GM12878 (cell line): Measurements from ENCODE around the gene ANHX. TPM values are rescaled to one million over a fixed set of nuclear protein-coding genes. Genes with fewer than 3 reads are reported as not detected.

Source experiments
- ATF3 ChIP-seq: IDR thresholded peaks from 2 replicates; pipeline ENCODE4 v1.6.1; 2011; ENCODE audit warnings: low read depth, mild to moderate bottlenecking, low read length, moderate library complexity, borderline replicate concordance; ENCODE audit errors: extremely low read depth
- BHLHE40 ChIP-seq, 2 experiments: fragments of 450-650 bp in 1 of 2; IDR thresholded peaks; 2 replicates each; pipeline ENCODE4 v1.6.1; 2011 to 2017; ENCODE audit warnings: low read depth in 2 of 2, borderline replicate concordance in 1 of 2, improper control_type of control experiment in 1 of 2, low read length in 1 of 2, mild to moderate bottlenecking in 1 of 2
- BRCA1 ChIP-seq: IDR thresholded peaks from 2 replicates; pipeline ENCODE4 v1.6.1; 2011; ENCODE audit warnings: low read depth, low read length, improper control_type of control experiment
- CHD2 ChIP-seq: IDR thresholded peaks from 2 replicates; pipeline ENCODE4 v1.6.1; 2011; ENCODE audit warnings: low read depth, low read length, improper control_type of control experiment, borderline replicate concordance
- CREM ChIP-seq: IDR thresholded peaks from 2 replicates; pipeline ENCODE4 v1.6.1; 2014; ENCODE audit warnings: antibody characterized with exemption, low read depth
- DPF2 ChIP-seq: fragments of 450-650 bp; IDR thresholded peaks from 2 replicates; pipeline ENCODE4 v1.6.1; 2017; ENCODE audit warnings: mild to moderate bottlenecking
- E2F4 ChIP-seq: IDR thresholded peaks from 2 replicates; pipeline ENCODE4 v1.6.1; 2012; ENCODE audit warnings: low read depth, low read length, improper control_type of control experiment
- EED ChIP-seq: sonication (generic); IDR thresholded peaks from 2 replicates; pipeline ENCODE4 v1.6.1; 2016; ENCODE audit warnings: antibody characterized with exemption, low read depth
- EZH2 ChIP-seq: IDR thresholded peaks from 2 replicates; pipeline ENCODE4 v1.6.1; 2012; ENCODE audit warnings: low read depth, mild to moderate bottlenecking, control low read depth, inconsistent platforms, low read length, borderline replicate concordance; ENCODE audit not compliant: control insufficient read depth
- GATAD2B ChIP-seq: fragments of 450-650 bp; conservative IDR thresholded peaks from 2 replicates; pipeline ENCODE4 v1.6.1; 2017; ENCODE audit warnings: low read depth, mild to moderate bottlenecking, moderate library complexity
- IKZF1 ChIP-seq: fragments of 450-650 bp; conservative IDR thresholded peaks from 2 replicates; pipeline ENCODE4 v1.6.1; 2017; ENCODE audit warnings: antibody characterized with exemption, mild to moderate bottlenecking
- KLF5 ChIP-seq: fragments of 450-650 bp; IDR thresholded peaks from 2 replicates; pipeline ENCODE4 v1.6.1; 2014; ENCODE audit warnings: mild to moderate bottlenecking; ENCODE audit not compliant: partially characterized antibody
- MLLT1 ChIP-seq: fragments of 450-650 bp; IDR thresholded peaks from 2 replicates; pipeline ENCODE4 v1.6.1; 2016; ENCODE audit warnings: mild to moderate bottlenecking
- NBN ChIP-seq: fragments of 450-650 bp; IDR thresholded peaks from 2 replicates; pipeline ENCODE4 v1.6.1; 2016
- NKRF ChIP-seq: fragments of 450-650 bp; conservative IDR thresholded peaks from 2 replicates; pipeline ENCODE4 v1.6.1; 2017; ENCODE audit warnings: mild to moderate bottlenecking, moderate library complexity
- PAX5 ChIP-seq: IDR thresholded peaks from 2 replicates; pipeline ENCODE4 v1.6.1; 2011; ENCODE audit warnings: low read depth, low read length, borderline replicate concordance
- RB1 ChIP-seq: fragments of 450-650 bp; formaldehyde crosslinking; IDR thresholded peaks from 2 replicates; pipeline ENCODE4 v1.6.1; 2017; ENCODE audit warnings: mild to moderate bottlenecking, borderline replicate concordance
- RELB ChIP-seq: fragments of 450-650 bp; IDR thresholded peaks from 2 replicates; pipeline ENCODE4 v1.6.1; 2017; ENCODE audit warnings: low read depth, mild to moderate bottlenecking, moderate library complexity
- SIX5 ChIP-seq: IDR thresholded peaks from 2 replicates; pipeline ENCODE4 v1.6.1; 2011; ENCODE audit warnings: mild to moderate bottlenecking, low read depth, low read length, moderate library complexity; ENCODE audit not compliant: severe bottlenecking
- SMAD5 ChIP-seq: IDR thresholded peaks from 2 replicates; pipeline ENCODE4 v1.6.1; 2016; ENCODE audit warnings: antibody characterized with exemption, low read depth
- SRF ChIP-seq, 2 experiments: IDR thresholded peaks; 2 replicates each; pipeline ENCODE4 v1.6.1; 2011; ENCODE audit warnings: low read depth in 2 of 2, low read length in 2 of 2, mild to moderate bottlenecking in 1 of 2, moderate library complexity in 1 of 2
- TARDBP ChIP-seq: IDR thresholded peaks from 2 replicates; pipeline ENCODE4 v1.6.1; 2016; ENCODE audit warnings: borderline replicate concordance
- polyA plus RNA-seq, 11 experiments: library from polyadenylated mRNA; depleted of rRNA in 4 of 11; unstranded in 6 of 11; stranded (reverse) in 5 of 11; fragments of >200 nt; fragmentation: Nextera tagmentation in 4 of 11; fragmentation: Illumina TruSeq in 1 of 11; extraction: Ambion mirVana in 4 of 11; extraction: Trizol in 1 of 11; gene quantifications; 1 replicate in 1 of 11; 2 replicates in 10 of 11; pipeline versions ENCODE4 v1.2.1 to v1.2.3, GENCODE V29; 2011 to 2016; ENCODE audit warnings: inconsistent platforms in 2 of 11, missing spikeins in 2 of 11, low read depth in 1 of 11
- total RNA-seq, 4 experiments: library from RNA; depleted of rRNA in 3 of 4; stranded (reverse); fragments of >200 nt in 3 of 4; fragmentation: Illumina TruSeq in 1 of 4; extraction: Trizol in 1 of 4; gene quantifications; 2 replicates each; pipeline versions ENCODE4 v1.2.1 to v1.2.3, GENCODE V29; 2013 to 2021

Gene ANHX
- total and polyA plus RNA-seq, 10 of the 15 experiments (the other 5 are each of a cell fraction or from before 2014, with no cell fraction given), result not detected

GRCh38 chr12:133181238-133181959 lies 54.3 kb downstream of the ANHX start, which contains the start of gene ZNF268 (continued):
- peak; percentile 100 for TF ChIP-seq CREM
- TF ChIP-seq KLF5, result peak; percentile 69
- TF ChIP-seq NBN, result peak; percentile 78
- no peak for TF ChIP-seq BRCA1
- TF ChIP-seq BHLHE40 (IDR thresholded peaks at IDR 0.05; ENCODE audit: borderline replicate concordance in 1 of 2, low read depth in 2 of 2, low read length in 1 of 2), result peak in 1 of 2 experiments; percentile 55; a peak in 2 of 4 replicates
- peak; percentile 94 for TF ChIP-seq ATF3
- no peak for TF ChIP-seq EED
- peak; percentile 91 for TF ChIP-seq E2F4
- TF ChIP-seq MLLT1, result peak; percentile 30; the same call in 1 of the 2 replicates
- TF ChIP-seq EZH2, result no peak
- TF ChIP-seq SRF (IDR thresholded peaks at IDR 0.05; ENCODE audit: low read depth in 2 of 2, low read length in 2 of 2), result peak; percentile 40 to 89; a peak in 3 of 4 replicates
- peak; percentile 90 for TF ChIP-seq TARDBP
- TF ChIP-seq PAX5, result peak; percentile 12; the same call in 1 of the 2 replicates
- no peak for TF ChIP-seq GATAD2B
- TF ChIP-seq RELB, result peak; percentile 80
- TF ChIP-seq SIX5, result peak; percentile 95
- peak; percentile 49; the same call in 1 of the 2 replicates for TF ChIP-seq SMAD5
- TF ChIP-seq IKZF1, result peak; percentile 97
- 0 out of 2 replicates have a peak, but pooled peaks have one; percentile 38 for TF ChIP-seq NKRF
- peak; percentile 71; the same call in 1 of the 2 replicates for TF ChIP-seq CHD2
- TF ChIP-seq DPF2, result 0 out of 2 replicates have a peak, but pooled peaks have one; percentile 21
- TF ChIP-seq RB1, result peak; percentile 87; the same call in 1 of the 2 replicates
